ENCODE results near the gene WDFY4.

The WDFY4 gene

DNA sequence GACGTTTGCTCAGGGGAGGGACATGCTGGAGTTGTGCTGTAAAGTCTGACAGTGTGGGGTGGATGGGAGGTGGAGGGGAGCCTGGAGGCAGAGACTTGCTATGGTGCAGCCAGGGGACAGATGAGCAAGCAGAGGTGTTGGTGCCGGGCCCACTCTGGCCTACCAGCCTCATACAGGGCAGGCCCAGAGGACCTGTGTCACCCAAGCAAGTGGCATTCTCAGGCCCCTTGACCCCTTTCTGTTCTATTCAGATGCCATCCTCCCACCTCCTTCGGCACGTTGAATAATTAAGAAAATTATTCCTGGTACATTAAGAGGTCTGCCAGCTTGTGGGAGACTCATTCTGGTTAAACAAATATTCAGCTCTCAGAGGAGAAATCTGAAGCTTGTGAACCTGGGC is 8.5 kb downstream of the WDFY4 start:
- no peak for DNase-seq

DNA sequence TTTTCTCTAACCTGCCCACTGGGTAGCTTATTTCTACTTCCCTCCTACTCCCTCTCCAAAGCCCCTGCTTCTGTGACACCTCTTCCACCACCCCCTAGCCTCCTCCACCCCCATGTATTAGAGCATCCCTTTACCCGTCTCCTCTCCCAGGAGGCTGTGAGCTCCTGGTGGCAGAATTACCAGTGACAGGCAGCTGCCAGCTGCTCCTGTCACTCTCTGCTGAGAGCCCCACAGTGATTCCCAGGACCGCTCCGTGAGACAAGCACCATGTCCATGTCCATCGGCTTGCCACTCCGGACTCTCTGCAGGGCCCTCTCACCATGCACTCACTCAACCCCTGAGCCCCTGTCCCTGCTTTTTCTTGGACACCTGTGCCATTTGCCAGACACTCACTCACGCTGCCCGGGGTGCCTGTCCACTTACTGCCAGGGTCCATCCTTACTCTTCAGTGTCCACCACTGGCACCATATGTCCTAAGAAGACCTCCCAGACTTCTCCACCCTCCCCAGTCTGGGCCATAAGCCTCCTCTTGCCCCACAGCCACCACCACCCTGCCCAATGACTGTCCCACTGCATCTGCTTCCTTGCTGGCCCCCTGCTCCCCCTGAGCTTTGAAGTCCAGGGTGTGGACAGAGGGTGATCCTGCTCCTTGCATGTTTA is 9.8 kb downstream of the WDFY4 start:
- DNase-seq: no peak

DNA sequence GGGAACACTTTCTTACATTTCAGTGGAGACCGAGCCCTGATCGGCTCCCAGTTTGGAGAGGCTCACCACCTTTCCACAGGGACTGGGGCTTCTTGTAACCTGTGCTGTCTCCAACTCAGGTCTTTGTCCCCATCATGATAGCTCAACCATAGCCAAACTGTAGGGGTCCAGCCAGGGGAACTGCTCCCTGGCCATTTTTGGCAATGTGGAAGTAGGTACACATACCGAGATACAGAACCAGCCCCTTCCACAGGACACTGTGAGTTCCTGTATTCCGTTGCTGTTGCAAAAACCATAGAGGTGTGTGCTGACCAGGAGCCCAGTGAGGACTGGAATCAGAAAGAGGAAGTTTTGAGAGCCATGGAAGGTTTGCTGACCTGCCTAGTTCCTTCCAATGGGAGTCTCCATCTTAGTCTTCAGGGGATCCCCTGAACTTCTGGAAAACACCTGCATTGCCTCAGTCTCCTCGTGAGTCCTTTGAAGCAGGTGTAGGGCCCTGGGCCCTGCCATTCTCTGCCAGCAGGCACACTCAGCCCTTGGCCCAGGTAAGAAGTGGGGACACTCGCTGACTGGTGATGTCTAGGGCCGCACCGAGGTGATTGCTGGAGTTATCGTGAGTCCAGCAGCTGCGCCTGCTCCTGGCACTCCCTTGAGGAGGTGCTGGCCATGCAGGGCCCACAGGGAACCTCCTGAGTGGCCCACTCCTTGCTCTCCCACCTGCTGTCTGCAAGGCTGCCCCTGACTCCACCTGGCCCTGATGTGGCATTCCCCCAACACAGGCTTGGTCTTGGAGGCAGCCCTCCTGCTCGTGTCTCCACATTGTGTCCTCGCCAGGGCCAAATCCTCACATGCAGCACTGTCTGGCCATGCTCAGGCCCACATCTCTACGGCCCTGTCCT is 11.2 kb downstream of the WDFY4 start:
- DNase-seq: no peak

DNA sequence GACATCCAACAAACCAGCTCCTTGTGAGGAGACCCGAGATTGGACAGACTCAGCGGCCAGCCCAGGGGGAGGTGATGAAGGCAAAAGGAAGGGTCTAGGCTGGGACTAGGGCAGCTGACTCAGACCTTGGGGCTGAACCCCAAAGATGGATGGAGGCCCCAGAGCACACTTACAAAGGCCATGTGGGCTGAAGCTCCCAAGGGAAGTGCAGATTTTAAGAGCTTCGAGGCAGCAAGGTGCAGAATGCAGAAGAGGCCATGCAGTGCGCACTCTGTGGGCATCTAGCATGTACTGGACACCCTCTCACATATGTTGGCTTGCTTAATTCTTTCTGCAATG is 11.8 kb downstream of the WDFY4 start:
- no peak for DNase-seq

GRCh38 chr10:48697091-48697490 is 12.4 kb downstream of the WDFY4 start:
- DNase-seq: no peak

- DNase-seq: no peak
Observed at GRCh38 chr10:48697821-48698764, 13.4 kb downstream of the WDFY4 start.

- DNase-seq: no peak
Observed at GRCh38 chr10:48699011-48699627, 14.4 kb downstream of the WDFY4 start.

DNA sequence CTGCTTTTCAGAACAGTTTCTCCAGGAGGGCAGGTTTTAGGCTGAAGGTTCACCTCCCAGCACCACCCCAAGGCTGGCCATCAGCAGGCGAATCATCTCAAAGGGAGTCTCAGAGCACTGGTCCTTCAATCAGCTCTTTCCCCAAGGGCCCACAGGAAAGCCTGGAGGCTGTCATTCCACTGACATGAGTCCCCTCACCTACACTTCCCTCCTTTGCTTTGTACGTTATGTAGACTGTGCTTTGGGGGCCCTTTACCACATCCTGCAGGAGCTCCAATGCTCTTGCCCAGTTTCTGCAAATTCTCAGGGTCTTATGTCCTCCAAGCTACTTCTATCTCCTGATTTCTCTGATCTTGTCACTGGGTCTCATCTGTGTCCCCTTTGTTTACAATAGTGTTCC is 15.4 kb downstream of the WDFY4 start:
- no peak for DNase-seq

GRCh38 chr10:48700493-48700892 is 15.8 kb downstream of the WDFY4 start:
- DNase-seq: no peak

GRCh38 chr10:48701139-48701901 is 16.6 kb downstream of the WDFY4 start:
- no peak for DNase-seq

- DNase-seq: no peak
Observed at GRCh38 chr10:48701941-48702340, 17.3 kb downstream of the WDFY4 start.

DNA sequence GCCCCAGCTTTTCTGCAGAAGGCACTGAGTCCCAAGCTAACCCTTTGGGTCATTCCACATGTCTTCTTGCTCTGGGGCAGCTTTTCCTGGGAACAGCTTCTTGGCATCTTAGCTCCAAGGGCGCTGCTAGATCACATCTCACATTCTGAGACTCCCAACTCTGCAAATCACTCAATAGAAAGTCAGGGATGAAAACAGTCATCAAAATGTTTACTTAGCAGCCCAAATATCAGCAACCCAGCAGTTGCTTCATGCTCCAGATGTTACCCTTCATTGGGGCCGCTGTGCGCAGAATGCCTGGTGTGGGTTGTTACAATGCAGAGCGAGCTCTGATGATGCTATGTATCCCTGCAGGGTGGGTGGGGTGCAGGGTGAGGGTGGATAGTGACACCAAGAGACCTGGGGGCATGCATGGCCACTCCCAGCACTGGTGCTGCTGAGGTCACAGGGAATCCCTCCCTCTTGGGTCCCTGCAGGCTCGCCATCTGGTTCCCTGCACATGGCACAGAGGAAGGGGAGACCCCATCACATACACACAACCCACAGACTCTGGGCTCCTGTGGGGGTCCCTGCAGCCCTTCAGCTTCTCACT is 19.0 kb downstream of the WDFY4 start:
- DNase-seq: no peak

- DNase-seq: no peak
Observed at GRCh38 chr10:48704156-48704555, 19.5 kb downstream of the WDFY4 start.

DNA sequence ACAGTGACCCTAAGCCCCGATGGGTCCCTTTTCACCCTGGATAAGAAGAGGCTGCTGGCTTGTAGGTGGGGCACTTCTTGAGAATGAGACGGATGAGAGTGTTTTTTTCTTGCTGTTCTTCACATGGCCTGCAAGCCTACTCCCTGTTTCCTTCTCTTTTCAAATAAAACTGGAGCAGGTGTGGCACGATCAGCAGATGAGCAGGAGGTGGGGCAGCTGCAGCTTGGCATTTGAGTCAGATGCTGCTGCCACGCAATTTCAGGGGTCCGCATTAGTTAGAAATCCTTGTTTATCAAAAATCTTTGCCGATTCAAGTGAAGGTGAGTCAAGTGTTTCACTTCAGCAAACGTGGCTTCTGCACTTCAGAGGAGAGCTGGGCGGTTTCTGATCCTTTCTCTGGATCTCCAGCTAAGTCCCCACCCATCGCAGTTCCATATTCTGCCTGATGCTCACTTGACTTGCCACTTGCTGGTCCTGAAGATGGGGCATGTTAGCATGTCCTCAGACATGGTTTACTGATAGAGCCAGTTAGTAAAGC is 20.8 kb downstream of the WDFY4 start:
- DNase-seq: no peak

DNA sequence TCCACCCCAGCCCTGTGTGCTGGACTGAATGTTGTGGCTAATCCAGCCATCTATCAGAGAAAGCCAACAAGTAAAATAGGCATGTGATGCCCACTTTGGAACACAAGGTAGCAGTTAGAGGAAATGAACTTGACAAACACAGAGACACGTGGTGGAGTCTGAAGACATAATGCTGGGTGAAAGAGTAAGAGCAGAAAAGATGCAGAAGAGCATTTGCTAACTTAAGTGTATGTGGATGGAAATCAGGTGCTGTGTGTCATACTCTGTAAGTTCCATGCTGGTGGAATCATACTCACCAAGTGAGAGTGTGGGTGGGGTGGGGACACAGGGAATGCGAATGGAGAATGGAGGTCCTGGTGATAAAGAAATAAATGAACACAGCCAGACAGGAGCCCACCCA is 22.8 kb downstream of the WDFY4 start:
- DNase-seq: no peak

GRCh38 chr10:48708144-48708543 is 23.5 kb downstream of the WDFY4 start:
- DNase-seq: peak; percentile 16

DNA sequence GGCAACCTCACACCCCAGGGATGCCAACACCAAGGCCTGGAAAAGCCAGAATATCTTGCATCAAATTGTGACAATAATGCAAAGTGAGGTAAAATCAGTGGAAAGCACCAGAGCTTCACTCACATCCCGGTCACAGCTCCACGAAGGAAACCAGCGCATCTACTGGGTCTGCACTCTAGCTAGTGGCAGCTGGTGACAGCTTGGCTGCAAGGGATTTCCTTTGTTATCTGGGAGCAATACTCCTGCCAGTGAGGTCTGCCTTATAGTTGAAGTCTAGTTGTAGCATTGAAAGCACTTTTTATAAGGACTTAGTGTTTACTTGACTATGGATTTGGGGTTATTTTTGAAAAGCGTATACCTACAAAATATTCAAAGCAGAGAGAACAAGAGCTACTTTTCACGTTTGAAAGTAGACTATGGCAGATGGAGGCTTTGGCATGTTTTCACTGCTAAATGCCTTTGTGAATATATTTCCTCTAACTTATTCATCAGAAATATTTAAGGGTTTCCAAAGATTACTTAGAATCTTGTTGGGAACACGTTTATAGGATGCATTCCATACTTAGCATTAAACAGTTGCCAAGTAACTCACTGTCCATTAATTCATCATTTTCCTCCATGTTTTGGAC is 26.1 kb downstream of the WDFY4 start:
- DNase-seq: no peak

DNA sequence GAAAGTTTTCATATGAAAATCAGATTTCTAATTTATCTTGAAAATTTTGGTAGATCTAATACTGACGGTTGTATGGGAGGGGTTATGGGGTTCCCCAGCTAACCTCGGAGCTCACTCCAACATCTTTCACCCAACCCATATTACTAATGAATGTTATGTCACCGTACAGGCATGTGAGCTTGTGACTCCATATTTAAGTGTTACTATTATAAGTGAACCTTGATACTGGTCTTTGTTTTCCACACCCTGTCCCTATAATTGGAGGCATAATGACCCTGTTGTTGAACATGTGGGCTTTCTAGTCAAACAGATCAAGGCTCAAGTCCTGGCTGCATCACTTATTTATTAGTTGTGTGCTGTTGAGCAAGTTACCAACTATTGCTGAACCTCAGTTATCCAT is 27.2 kb downstream of the WDFY4 start:
- no peak for DNase-seq

- DNase-seq: no peak
Observed at GRCh38 chr10:48714088-48714487, 29.4 kb downstream of the WDFY4 start.

DNA sequence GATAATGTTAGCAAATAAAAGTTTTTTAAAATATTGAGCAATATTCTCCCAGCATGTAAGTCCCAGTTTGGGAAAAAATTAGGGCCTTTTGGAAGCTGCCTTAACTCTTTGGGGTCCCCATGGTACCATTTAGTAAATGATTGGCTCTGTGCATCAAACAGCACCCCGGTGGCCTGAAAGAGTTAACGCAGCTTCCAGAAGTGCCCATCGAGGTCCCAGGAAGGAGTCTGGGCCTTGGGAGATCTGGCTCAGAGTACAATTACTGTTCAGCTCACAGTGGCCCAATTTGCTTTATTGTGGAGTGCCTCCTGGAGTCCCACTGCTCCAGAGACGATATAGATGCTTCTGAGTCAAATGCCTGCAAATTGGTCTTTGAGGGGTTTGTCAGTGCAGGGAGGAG is 31.7 kb downstream of the WDFY4 start:
- no peak for DNase-seq

- DNase-seq: no peak
Observed at GRCh38 chr10:48720611-48721010, 35.9 kb downstream of the WDFY4 start.

Data from fibroblast of skin of right biceps (primary cell).